Measurements from ENCODE around the gene KRTAP4-9. TPM values are rescaled to one million over a fixed set of nuclear protein-coding genes. Genes with fewer than 3 reads are reported as not detected.
"Not testable (repeated sequence)": the region's sequence is repeated elsewhere in the genome, so short reads cannot be mapped to it uniquely, and the experiment has no call there.

KRTAP4-9 gene
- polyA plus RNA-seq, 4 donors = not detected

DNA sequence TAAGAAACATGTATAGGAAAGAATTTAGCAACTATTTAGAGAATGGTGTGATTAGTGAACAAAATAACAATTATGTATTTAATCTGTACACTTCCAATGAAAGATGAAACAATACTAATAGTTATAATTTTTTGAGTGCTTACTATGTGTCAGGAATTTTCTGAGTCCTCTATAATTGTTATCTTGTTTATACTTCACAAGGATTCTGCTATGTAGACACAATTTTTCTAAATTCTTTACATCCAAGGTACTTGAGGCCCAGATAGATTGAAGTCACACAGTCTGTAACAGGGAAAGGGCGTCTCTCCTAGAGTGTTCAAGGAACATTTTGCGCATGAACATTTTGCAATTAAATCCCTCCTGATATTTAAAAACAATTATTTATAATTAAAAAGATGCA, 19.9 kb downstream of the KRTAP4-9 start:
- DNase-seq (ENCODE audit: low read depth in 4 of 4, low spot score in 2 of 4) = no peak

DNA sequence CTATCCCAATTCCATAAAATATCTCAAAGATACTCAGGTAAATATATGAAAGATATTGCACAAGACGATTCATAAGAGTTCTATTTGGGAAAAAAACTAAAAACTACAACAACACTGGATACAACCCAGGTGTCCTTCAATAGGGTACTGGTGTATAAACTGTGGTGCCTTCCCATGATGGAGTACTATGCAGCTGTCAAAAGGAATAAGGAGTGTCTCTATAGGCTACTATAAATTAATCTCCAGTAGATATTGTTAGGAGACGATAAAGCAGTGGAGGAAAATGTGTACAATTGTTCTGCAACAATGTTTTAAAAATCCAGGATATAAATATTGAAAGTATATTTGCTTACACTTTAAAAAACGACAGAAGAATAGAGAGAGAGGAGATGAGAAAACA, 21.2 kb downstream of the KRTAP4-9 start:
- no peak for DNase-seq (ENCODE audit: low read depth in 4 of 4, low spot score in 2 of 4)

DNA sequence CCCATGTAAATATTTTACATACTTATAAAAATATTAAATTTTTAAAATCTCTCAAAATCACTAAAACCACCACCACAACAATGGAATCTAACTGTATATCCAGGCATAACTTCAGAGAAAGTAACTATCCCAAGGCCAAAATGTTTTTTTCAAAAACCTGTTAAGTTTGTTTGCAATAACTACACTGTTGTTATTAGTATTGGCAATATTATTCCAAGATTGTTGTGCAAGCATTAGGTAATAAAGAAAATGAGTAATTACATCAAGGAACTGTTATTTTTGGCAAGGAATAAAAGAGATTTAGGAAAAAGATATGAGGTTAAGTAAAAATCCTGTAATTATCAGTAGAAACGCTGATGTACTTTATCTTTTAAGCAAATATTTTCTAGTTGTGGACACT, 22.2 kb downstream of the KRTAP4-9 start:
- DNase-seq (ENCODE audit: low read depth in 4 of 4, low spot score in 2 of 4) = no peak

DNA sequence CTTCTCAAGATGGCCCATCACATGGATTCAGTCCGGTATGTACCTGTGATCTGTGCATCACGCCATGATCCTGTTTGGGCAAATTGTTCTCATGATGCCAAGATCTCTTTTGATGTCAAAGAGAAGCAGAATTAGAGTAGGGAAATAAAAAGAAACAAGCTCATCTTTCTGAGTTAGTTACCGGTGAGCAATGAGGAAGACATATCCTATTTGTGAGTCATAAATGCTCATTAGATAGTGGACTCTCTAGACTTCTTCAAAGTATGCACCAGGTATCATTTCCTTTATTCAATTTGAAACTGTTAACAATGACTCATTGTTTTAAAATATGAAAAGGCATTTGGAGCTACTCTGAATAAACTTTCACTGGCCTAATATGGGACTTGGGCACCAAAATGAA, 26.8 kb downstream of the KRTAP4-9 start:
- no peak for DNase-seq (ENCODE audit: low read depth in 4 of 4, low spot score in 2 of 4)

DNA sequence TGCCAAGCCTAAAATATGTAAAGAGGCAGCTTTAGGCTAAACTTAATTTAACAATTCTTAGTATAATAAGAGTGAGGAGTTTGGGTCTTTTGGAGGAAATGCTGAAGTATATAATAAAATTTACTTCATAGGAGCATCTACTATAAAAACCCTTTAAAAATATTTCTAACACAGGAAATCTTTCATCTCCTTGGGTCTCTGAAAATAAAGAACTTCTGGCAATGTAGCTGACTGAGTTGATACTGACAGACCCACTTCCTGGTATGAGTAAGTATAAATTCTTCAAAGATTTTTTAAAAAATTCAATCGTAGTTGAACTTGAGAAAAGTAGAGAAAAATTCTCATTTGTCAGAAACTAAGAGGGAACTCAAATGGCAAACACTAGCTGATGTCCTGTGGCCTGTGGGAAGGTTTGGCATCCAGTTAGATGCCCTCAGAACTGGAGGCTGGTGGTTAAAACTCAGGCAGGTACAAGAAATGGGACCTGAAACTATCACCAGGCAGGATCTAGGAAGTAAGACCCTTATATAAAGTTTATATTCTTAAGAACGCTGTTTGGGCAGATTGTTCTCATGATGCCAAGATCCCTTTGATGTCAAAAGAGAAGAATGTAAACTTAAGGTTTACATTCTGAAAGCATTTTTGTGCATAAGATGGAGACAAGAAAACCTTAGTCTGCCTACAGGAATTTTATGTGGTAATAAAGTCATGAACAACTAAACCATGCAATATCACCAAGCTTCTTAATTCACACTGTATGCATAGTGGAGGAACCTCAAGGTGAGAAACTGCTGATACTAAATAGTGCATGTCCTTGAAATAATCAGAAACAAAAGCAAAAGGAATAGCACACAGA, 28.9 kb downstream of the KRTAP4-9 start:
- DNase-seq (ENCODE audit: low read depth in 4 of 4, low spot score in 2 of 4) = no peak

DNA sequence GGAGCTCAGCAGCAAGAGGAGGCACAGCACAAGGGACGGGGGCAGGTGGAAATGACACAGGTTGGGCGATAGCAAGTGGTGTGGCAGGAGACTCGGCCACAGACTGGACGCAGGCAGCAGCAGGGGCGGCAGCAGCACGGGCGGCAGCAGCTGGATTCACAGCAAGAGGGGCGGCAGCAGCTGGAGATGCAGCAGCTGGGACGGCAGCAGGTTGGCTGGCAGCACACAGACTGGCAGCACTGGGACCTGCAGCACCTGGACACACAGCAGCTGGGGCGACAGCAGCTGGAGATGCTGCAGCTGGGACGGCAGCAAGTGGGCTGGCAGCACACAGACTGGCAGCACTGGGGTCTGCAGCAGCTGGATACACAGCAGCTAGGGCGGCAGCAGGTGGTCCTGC, 34.7 kb downstream of the KRTAP4-9 start:
- DNase-seq (ENCODE audit: low read depth in 4 of 4, low spot score in 2 of 4) = not testable (repeated sequence)

DNA sequence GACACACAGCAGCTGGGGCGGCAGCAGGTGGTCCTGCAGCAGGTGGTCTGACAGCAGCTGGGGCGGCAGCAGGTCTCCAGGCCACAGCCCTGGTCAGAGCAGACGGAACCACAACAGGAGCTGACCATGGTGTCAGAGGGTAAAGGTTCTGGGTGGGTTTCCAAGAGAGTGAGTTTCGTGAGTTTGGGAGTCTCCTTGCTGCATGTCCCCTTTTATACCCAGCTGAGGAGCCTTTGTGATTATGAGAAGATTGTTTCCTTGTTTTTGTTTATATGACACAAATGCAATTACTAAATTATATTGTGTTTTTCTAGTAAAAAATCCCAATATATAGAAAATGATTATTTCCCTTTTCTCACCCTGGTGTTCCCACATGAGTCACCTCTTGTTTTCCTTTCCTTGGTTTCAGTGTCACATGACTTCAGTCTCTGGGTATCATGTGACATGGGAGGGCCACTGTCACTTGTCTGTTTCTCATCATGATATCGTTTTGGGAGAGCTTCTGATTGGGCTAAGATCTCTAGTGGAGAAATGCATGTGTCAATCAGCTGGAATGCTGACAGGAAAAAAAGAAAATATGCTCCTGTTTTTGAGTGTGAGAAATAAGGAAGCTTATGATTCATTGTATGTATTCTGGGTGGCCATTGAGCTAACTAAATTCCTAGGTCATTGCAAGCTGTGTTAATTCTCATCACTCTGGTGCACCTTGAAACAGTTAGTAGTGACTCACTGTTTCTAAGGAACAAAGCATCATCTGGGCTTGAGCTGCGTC, 35.4 kb downstream of the KRTAP4-9 start, which contains the start of gene KRTAP4-6:
Gene KRTAP4-6 (minus strand): TSS at position 185 of the 772 bp plus-strand sequence. CDS start 57 bp downstream, at position 128.
- no peak for DNase-seq (ENCODE audit: low read depth in 4 of 4, low spot score in 2 of 4)

DNA sequence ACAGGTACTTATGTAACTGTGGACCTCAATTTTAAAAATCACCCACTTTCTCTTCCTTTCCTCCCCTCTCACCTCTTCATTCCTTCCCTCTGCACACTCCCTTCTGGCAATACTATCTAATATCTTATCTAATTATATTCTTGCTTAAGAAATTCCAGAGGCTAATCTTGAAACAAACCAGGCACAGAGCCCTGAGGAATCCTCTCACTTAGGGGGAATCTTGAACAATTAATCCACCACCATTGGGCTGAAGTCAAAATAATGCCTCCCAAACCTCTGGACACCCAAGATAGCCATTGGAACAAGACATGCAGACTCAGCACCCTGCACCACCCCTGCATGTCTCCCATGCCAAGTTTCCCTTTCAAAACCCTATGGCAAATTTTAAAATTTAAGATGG, 36.2 kb downstream of the KRTAP4-9 start:
- DNase-seq (ENCODE audit: low read depth in 4 of 4, low spot score in 2 of 4) = no peak

DNA sequence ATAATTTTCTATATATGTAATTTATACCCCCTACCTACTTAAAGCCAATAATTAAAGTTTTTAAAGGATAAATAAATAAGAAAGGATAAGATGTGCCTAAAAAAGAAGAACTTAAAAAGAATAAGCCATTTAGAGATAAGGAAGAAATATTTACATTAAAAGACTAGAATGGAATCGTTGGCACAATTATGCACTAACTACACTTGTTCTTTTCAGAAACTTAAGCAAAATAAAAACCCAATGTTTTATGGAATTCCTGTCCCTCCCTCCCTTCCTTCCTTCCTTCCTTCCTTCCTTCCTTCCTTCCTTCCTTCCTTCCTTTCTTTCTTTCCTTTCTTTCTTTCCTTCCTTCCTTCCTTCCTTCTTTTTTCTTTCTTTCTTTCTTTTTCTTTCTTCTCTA, 39.7 kb downstream of the KRTAP4-9 start:
- DNase-seq (ENCODE audit: low read depth in 4 of 4, low spot score in 2 of 4) = no peak

DNA sequence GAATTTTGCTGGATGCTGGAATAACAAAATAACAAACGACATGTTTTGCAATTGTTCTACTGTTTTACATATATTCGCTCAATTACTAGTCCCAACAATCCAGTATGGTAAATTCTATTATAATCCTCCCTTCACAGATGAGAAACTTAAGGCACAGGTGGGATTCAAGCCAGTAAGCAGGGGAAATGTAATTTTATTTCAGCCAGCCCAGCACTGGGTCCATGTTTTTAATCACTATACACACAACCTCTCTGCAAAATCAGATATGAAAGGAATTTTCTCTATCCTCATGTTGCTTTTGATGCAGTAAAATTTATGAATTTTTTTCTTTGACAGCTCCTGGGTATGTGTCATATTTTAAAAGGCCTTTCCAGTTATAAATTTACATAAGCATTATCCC, 40.1 kb downstream of the KRTAP4-9 start:
- DNase-seq (ENCODE audit: low read depth in 4 of 4, low spot score in 2 of 4) = no peak

DNA sequence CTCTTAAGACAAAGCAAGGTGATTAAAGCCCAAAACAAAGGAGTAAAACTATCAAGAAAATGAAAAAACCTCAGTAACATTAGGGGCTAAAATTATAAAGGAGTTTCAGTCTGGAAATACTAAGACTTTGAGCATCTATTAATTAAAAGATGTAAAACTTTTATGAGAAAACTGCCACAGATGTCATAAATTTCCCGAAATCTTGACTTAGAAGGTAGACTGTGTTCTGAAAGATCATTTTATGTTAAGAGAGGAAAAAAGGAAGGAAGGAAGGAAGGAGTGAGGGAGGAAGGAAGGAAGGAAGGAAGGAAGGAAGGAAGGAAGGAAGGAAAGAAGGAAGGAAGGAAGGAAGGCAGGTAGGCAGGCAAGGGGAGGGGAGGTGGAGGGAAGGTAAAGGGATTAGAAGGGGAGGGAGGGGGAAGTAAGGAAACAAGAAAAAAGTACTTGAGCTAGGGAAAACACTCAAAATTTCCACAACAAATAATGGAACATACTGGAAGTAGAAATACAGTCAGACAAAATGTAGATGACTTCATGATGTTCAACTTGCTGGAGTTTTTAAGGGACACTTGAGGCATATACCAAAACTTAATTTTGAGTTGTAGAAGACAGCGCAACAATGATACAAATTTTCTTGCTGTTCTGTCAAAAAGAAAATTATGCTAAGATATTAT, 42.5 kb downstream of the KRTAP4-9 start:
- no peak for DNase-seq (ENCODE audit: low read depth in 4 of 4, low spot score in 2 of 4)

DNA sequence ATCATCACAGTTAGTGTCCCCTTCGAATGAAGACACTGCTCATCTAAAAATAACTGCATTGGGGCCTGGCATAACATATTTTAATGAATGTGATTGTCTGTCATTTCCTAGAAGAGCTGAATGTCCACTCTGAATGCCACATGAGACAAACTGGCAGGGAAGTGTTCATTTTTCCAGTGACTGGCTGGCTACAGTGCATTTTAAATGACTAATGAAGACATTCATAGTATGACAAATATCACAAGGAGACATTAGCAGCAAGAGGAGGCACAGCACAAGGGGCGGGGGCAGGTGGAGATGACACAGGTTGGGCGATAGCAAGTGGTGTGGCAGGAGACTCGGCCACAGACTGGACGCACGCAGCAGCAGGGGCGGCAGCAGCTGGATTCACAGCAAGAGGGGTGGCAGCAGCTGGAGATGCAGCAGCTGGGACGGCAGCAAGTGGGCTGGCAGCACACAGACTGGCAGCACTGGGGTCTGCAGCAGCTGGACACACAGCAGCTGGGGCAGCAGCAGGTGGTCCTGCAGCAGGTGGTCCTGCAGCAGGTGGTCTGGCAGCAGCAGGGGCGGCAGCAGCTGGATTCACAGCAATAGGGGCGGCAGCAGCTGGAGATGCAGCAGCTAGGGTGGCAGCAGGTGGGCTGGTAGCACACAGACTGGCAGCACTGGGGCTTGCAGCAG, 43.9 kb downstream of the KRTAP4-9 start:
- DNase-seq (ENCODE audit: low read depth in 4 of 4, low spot score in 2 of 4) = not testable (repeated sequence)

DNA sequence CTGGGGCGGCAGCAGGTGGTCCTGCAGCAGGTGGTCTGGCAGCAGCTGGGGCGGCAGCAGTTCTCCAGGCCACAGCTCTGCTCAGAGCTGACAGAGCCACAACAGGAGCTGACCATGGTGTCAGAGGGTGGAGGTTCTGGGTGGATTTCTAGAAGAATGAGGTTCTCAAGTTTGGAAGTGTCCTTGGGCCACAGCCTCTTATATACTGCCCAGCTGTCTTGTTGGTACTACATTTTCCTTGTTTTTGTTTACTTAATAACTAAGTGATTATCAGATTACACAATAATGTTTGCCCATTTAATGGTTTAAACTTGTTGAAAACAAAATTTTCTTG, 44.4 kb downstream of the KRTAP4-9 start, which contains the start of gene KRTAP4-5:
Gene KRTAP4-5 (minus strand): TSS at position 174 of the 334 bp plus-strand sequence. CDS start 58 bp downstream, at position 116.
- DNase-seq (ENCODE audit: low read depth in 4 of 4, low spot score in 2 of 4) = no peak

DNA sequence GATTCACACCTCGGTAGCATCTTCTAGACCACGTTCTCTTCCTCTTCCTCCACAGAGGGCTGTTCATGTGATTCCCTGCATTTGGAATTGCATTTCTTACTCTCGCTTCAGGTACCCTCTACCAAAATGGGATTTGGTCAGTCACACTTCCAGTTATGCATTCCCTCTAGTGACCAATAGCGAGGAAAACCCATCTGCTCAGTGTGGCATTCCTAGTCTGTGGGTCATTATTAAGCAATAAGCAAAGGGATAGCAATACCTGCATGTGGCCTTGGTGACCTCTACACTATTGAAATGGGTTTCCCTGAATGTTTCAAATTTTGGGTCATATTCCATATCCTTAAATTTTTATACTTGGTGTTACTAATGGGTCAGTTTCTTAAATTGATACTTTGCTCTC, 44.8 kb downstream of the KRTAP4-9 start:
- no peak for DNase-seq (ENCODE audit: low read depth in 4 of 4, low spot score in 2 of 4)

DNA sequence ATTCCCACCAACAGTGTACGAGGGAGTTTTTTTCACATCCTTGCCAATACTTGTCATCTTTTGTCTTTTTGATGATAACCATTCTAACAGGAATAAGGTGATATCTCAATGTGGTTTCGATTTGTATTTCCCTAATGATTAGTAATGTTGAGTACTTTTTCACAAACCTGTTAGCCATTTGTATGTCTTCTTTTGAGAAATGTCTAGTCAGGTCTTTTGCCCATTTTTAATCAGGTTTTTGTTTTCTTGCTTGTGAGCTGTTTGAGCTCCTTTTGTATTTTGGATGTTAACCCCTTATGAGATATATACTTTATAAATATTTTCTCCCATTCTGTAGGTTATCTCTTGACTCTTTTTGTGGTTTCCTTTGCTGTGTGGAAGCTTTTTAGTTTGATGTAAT, 46.3 kb downstream of the KRTAP4-9 start:
- no peak for DNase-seq (ENCODE audit: low read depth in 4 of 4, low spot score in 2 of 4)

DNA sequence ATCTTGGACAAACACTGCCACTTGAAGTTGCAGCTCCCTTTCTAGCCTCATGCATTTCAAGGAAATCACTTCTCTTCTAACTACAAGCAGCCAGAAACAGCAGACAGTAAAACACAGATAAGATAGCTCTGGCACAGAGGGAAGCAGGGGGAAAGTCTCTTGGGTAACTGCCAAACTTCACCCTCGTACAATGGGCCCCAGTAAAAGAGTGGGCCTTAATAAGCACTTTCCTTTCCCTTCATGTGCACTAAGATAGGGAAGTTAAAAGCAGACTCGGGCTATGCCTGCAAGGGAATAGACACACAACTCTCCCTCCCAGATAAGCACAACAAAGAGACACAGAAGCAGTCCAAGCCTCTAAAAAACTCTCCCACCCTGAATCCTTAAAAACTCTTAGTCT, 48.7 kb downstream of the KRTAP4-9 start:
- DNase-seq (ENCODE audit: low read depth in 4 of 4, low spot score in 2 of 4) = no peak

Other genes with a start within 250 kb of the KRTAP4-9 start
- under 1 TPM in 1 of 4 donors, not detected in 3; 0.28 TPM for gene KRT12, start 238.2 kb upstream of the KRTAP4-9 start, polyA plus RNA-seq (ENCODE audit: insufficient read length in 4 of 4)
- under 1 TPM in 2 of 4 donors, not detected in 2; 0.20 to 0.24 TPM for gene KRT20, start 220.1 kb upstream of the KRTAP4-9 start, polyA plus RNA-seq (ENCODE audit: insufficient read length in 4 of 4)
- 1 to 10 TPM in 3 of 4 donors, under 1 TPM in 1; 0.57 to 2.3 (median 1.6) TPM for gene KRT23, start 167.7 kb upstream of the KRTAP4-9 start, polyA plus RNA-seq (ENCODE audit: insufficient read length in 4 of 4)
- under 1 TPM in 1 of 4 donors, not detected in 3; 0.09 TPM for gene KRT39, start 138.4 kb upstream of the KRTAP4-9 start, polyA plus RNA-seq (ENCODE audit: insufficient read length in 4 of 4)
- gene KRT40, start 121.1 kb upstream of the KRTAP4-9 start, polyA plus RNA-seq (ENCODE audit: insufficient read length in 4 of 4) = under 1 TPM in 1 of 4 donors, not detected in 3; 0.08 TPM
- not detected for gene KRTAP3-3, start 111.2 kb upstream of the KRTAP4-9 start, polyA plus RNA-seq (ENCODE audit: insufficient read length in 4 of 4)
- gene KRTAP3-2, start 105.5 kb upstream of the KRTAP4-9 start, polyA plus RNA-seq (ENCODE audit: insufficient read length in 4 of 4) = not detected
- not detected for gene KRTAP3-1, start 96.3 kb upstream of the KRTAP4-9 start, polyA plus RNA-seq (ENCODE audit: insufficient read length in 4 of 4)
- not detected for gene KRTAP1-5, start 78.2 kb upstream of the KRTAP4-9 start, polyA plus RNA-seq (ENCODE audit: insufficient read length in 4 of 4)
- not detected for gene KRTAP1-4, start 75.2 kb upstream of the KRTAP4-9 start, polyA plus RNA-seq (ENCODE audit: insufficient read length in 4 of 4)
- gene KRTAP1-3, start 70.5 kb upstream of the KRTAP4-9 start, polyA plus RNA-seq (ENCODE audit: insufficient read length in 4 of 4) = not detected
- gene KRTAP1-1, start 63.9 kb upstream of the KRTAP4-9 start, polyA plus RNA-seq (ENCODE audit: insufficient read length in 4 of 4) = not detected
- gene KRTAP2-1, start 58.1 kb upstream of the KRTAP4-9 start, polyA plus RNA-seq (ENCODE audit: insufficient read length in 4 of 4) = not detected
- not detected for gene KRTAP2-2, start 50.2 kb upstream of the KRTAP4-9 start, polyA plus RNA-seq (ENCODE audit: insufficient read length in 4 of 4)
- gene KRTAP2-3, start 45.3 kb upstream of the KRTAP4-9 start, polyA plus RNA-seq (ENCODE audit: insufficient read length in 4 of 4) = not detected
- not detected for gene KRTAP2-4, start 39.5 kb upstream of the KRTAP4-9 start, polyA plus RNA-seq (ENCODE audit: insufficient read length in 4 of 4)
- gene KRTAP4-7, start 21.2 kb upstream of the KRTAP4-9 start, polyA plus RNA-seq (ENCODE audit: insufficient read length in 4 of 4) = not detected
- gene KRTAP4-8, start 7.2 kb upstream of the KRTAP4-9 start, polyA plus RNA-seq (ENCODE audit: insufficient read length in 4 of 4) = not detected
- gene KRTAP4-16, start 3.2 kb upstream of the KRTAP4-9 start, polyA plus RNA-seq (ENCODE audit: insufficient read length in 4 of 4) = not detected
- not detected for gene KRTAP4-11, start 13.0 kb downstream of the KRTAP4-9 start, polyA plus RNA-seq (ENCODE audit: insufficient read length in 4 of 4)
- not detected for gene KRTAP4-12, start 18.8 kb downstream of the KRTAP4-9 start, polyA plus RNA-seq (ENCODE audit: insufficient read length in 4 of 4)
- not detected for gene KRTAP4-6, start 35.2 kb downstream of the KRTAP4-9 start, polyA plus RNA-seq (ENCODE audit: insufficient read length in 4 of 4)
- not detected for gene KRTAP4-5, start 44.4 kb downstream of the KRTAP4-9 start, polyA plus RNA-seq (ENCODE audit: insufficient read length in 4 of 4)
- gene KRTAP4-4, start 55.4 kb downstream of the KRTAP4-9 start, polyA plus RNA-seq (ENCODE audit: insufficient read length in 4 of 4) = not detected
- gene KRTAP4-3, start 62.8 kb downstream of the KRTAP4-9 start, polyA plus RNA-seq (ENCODE audit: insufficient read length in 4 of 4) = not detected
- gene KRTAP4-2, start 72.8 kb downstream of the KRTAP4-9 start, polyA plus RNA-seq (ENCODE audit: insufficient read length in 4 of 4) = not detected
- gene KRTAP4-1, start 79.5 kb downstream of the KRTAP4-9 start, polyA plus RNA-seq (ENCODE audit: insufficient read length in 4 of 4) = not detected
- gene KRTAP9-1, start 84.5 kb downstream of the KRTAP4-9 start, polyA plus RNA-seq (ENCODE audit: insufficient read length in 4 of 4) = not detected
- not detected for gene KRTAP9-2, start 121.3 kb downstream of the KRTAP4-9 start, polyA plus RNA-seq (ENCODE audit: insufficient read length in 4 of 4)
- gene KRTAP9-3, start 127.1 kb downstream of the KRTAP4-9 start, polyA plus RNA-seq (ENCODE audit: insufficient read length in 4 of 4) = not detected
- not detected for gene KRTAP9-8, start 132.6 kb downstream of the KRTAP4-9 start, polyA plus RNA-seq (ENCODE audit: insufficient read length in 4 of 4)
- not detected for gene KRTAP9-4, start 144.3 kb downstream of the KRTAP4-9 start, polyA plus RNA-seq (ENCODE audit: insufficient read length in 4 of 4)
- gene KRTAP9-9, start 150.0 kb downstream of the KRTAP4-9 start, polyA plus RNA-seq (ENCODE audit: insufficient read length in 4 of 4) = not detected
- gene KRTAP9-6, start 160.0 kb downstream of the KRTAP4-9 start, polyA plus RNA-seq (ENCODE audit: insufficient read length in 4 of 4) = under 1 TPM in 3 of 4 donors, not detected in 1; 0.09 to 0.14 (median 0.10) TPM
- gene KRTAP9-7, start 170.3 kb downstream of the KRTAP4-9 start, polyA plus RNA-seq (ENCODE audit: insufficient read length in 4 of 4) = not detected
- gene KRTAP29-1, start 197.5 kb downstream of the KRTAP4-9 start, polyA plus RNA-seq (ENCODE audit: insufficient read length in 4 of 4) = not detected
- gene KRTAP16-1, start 203.9 kb downstream of the KRTAP4-9 start, polyA plus RNA-seq (ENCODE audit: insufficient read length in 4 of 4) = not detected
- not detected for gene KRTAP17-1, start 210.3 kb downstream of the KRTAP4-9 start, polyA plus RNA-seq (ENCODE audit: insufficient read length in 4 of 4)
- gene KRT33A, start 245.4 kb downstream of the KRTAP4-9 start, polyA plus RNA-seq (ENCODE audit: insufficient read length in 4 of 4) = not detected